K562 (cell line): ENCODE results near the gene RASSF1. TPM values are rescaled to one million over a fixed set of nuclear protein-coding genes. Genes with fewer than 3 reads are reported as not detected.
A peak's percentile ranks its signal among the peaks of the same experiment; 100 is the strongest.

ENCODE experiments used
- ATAC-seq: fragments of 200-7000 bp; cut with Tn5 transposase; 3 replicates; pipeline ENCODE4 v1.9.1; 2020; ENCODE audit warnings: moderate library complexity
- BruUV-seq: library from RNA; stranded (reverse); fragments of 400-500 nt; replicated peaks from 2 replicates; lab custom pipeline; 2021; lab: Mats Ljungman, UMichigan
- CTCF ChIA-PET: fragments of 300-600 bp; formaldehyde crosslinking; extraction: SDS; loops from one replicate; lab custom pipeline; 2021; ENCODE audit warnings: low intra/inter-chr PET ratio; lab: Yijun Ruan, JAX
- POLR2A ChIA-PET: fragments of 300-600, 350-650 bp; sonication (Branson Sonifier 250); formaldehyde crosslinking; extraction: SDS; loops from one replicate; lab custom pipeline; 2021; ENCODE audit warnings: antibody characterized with exemption, inconsistent platforms; lab: Yijun Ruan, JAX
- DNase-seq, 4 experiments: peaks; one replicate each; pipeline versions ENCODE4 v3.0.0 to v3.0.0-alpha.2; 2011 to 2018; ENCODE audit warnings: low spot score in 3 of 4, mixed read lengths in 3 of 4; ENCODE audit errors: extremely low read depth in 1 of 4
- FAIRE-seq: peaks from 2 replicates; lab custom pipeline; 2011; peaks lifted over from hg19 to GRCh38; lab: Jason Lieb, UNC
- H2AFZ ChIP-seq: 2 replicates; pipeline ENCODE4 v1.6.0; 2011; ENCODE audit warnings: low read depth, low read length, control low read depth, inconsistent platforms
- H3K27ac ChIP-seq: fragments of 200-600 bp; 3 replicates; pipeline ENCODE4 v1.8.0; 2011; ENCODE audit warnings: low read depth, mild to moderate bottlenecking, control low read depth, inconsistent platforms, low read length, moderate library complexity, mixed read lengths; ENCODE audit errors: extremely low read depth
- H3K27me3 ChIP-seq, 2 experiments: fragments of 300-600 bp in 1 of 2; 2 replicates in 1 of 2; 3 replicates in 1 of 2; pipeline versions ENCODE4 v1.6.0 to v1.8.0; 2011; ENCODE audit warnings: inconsistent platforms in 2 of 2, low read length in 2 of 2, mild to moderate bottlenecking in 1 of 2, mixed read lengths in 1 of 2, moderate library complexity in 1 of 2; ENCODE audit not compliant: control insufficient read depth in 2 of 2, insufficient read depth in 2 of 2
- H3K36me3 ChIP-seq: fragments of 300-600 bp; 3 replicates; pipeline ENCODE4 v1.8.0; 2011; ENCODE audit warnings: mild to moderate bottlenecking, low read length, inconsistent platforms; ENCODE audit not compliant: control insufficient read depth, insufficient read depth
- H3K4me1 ChIP-seq, 2 experiments: fragments of 200-600 bp in 1 of 2; replicated peaks in 1 of 2; 2 replicates in 1 of 2; 3 replicates in 1 of 2; pipeline versions ENCODE4 v1.5.1 to v1.8.0; 2011; ENCODE audit warnings: inconsistent platforms in 2 of 2, low read length in 2 of 2, mild to moderate bottlenecking in 1 of 2, mixed read lengths in 1 of 2, moderate library complexity in 1 of 2; ENCODE audit not compliant: control insufficient read depth in 2 of 2, insufficient read depth in 2 of 2
- H3K4me2 ChIP-seq: 2 replicates; pipeline ENCODE4 v1.6.1; 2011; ENCODE audit warnings: low read length, control low read depth, inconsistent platforms, mixed read lengths; ENCODE audit not compliant: insufficient read depth
- H3K4me3 ChIP-seq: fragments of 200-600 bp; sonication (generic), shearing (Covaris generic); 2 replicates; pipeline ENCODE4 v1.5.1; 2016; ENCODE audit warnings: control low read depth, inconsistent platforms
- H3K79me2 ChIP-seq: fragments of 200-600 bp; 3 replicates; pipeline ENCODE4 v1.8.0; 2011; ENCODE audit warnings: low read length, inconsistent platforms; ENCODE audit not compliant: control insufficient read depth, insufficient read depth
- H3K9ac ChIP-seq, 2 experiments: 2 replicates each; pipeline versions ENCODE4 v1.6.0 to v1.6.1; 2011; ENCODE audit warnings: low read depth in 2 of 2, low read length in 2 of 2, control low read depth in 1 of 2, inconsistent platforms in 1 of 2, mild to moderate bottlenecking in 1 of 2, mixed read lengths in 1 of 2; ENCODE audit not compliant: insufficient read depth in 1 of 2
- H3K9me1 ChIP-seq: one replicate; pipeline ENCODE4 v1.6.0; 2011; ENCODE audit warnings: inconsistent platforms, mild to moderate bottlenecking, low read length, moderate library complexity; ENCODE audit not compliant: control insufficient read depth, insufficient read depth
- H3K9me3 ChIP-seq: replicated peaks from 2 replicates; pipeline ENCODE4 v1.5.1; 2011; ENCODE audit warnings: low read depth, low read length, inconsistent platforms; ENCODE audit not compliant: control insufficient read depth, insufficient read depth
- H4K20me1 ChIP-seq: replicated peaks from 2 replicates; pipeline ENCODE4 v1.6.1; 2011; ENCODE audit warnings: low read length, inconsistent platforms, mixed read lengths; ENCODE audit not compliant: control insufficient read depth, insufficient read depth
- ETS2 ChIP-seq: IDR thresholded peaks from 2 replicates; pipeline ENCODE4 v1.6.1; 2016; ENCODE audit warnings: borderline replicate concordance, missing genetic modification characterization, mild to moderate bottlenecking, moderate library complexity, missing compliant biosample characterization; ENCODE audit not compliant: poor library complexity, severe bottlenecking
- ETV5 ChIP-seq: sonication (generic); formaldehyde crosslinking; IDR thresholded peaks from 2 replicates; pipeline ENCODE4 v1.4.0; 2020; ENCODE audit warnings: low read depth, mild to moderate bottlenecking, missing genetic modification reagents
- HNRNPLL ChIP-seq: fragments of 200-400 bp; formaldehyde crosslinking; IDR thresholded peaks from 2 replicates; pipeline ENCODE4 v1.6.1; 2017; ENCODE audit warnings: low read length, low read depth, mild to moderate bottlenecking; ENCODE audit not compliant: poor library complexity, severe bottlenecking
- KLF10 ChIP-seq: fragments of 250-450 bp; sonication (Bioruptor Pico); IDR thresholded peaks from 2 replicates; pipeline ENCODE4 v1.6.1; 2021; ENCODE audit warnings: matching md5 sums
- NCOA6 ChIP-seq: fragments of 450-650 bp; IDR thresholded peaks from 2 replicates; pipeline ENCODE4 v1.6.1; 2017; ENCODE audit warnings: mild to moderate bottlenecking
- NFYB ChIP-seq: IDR thresholded peaks from 2 replicates; pipeline ENCODE4 v1.6.1; 2011; ENCODE audit warnings: mild to moderate bottlenecking, moderate library complexity; ENCODE audit not compliant: insufficient read length; ENCODE audit errors: extremely low read depth
- PHTF2 ChIP-seq: fragments of 250-450 bp; sonication (Bioruptor Pico); IDR thresholded peaks from 2 replicates; pipeline ENCODE4 v1.5.0; 2021; ENCODE audit warnings: mild to moderate bottlenecking
- RBBP5 ChIP-seq: fragments of 200-600 bp; sonication (generic); IDR thresholded peaks from 2 replicates; pipeline ENCODE4 v1.6.1; 2012; ENCODE audit warnings: borderline replicate concordance, mild to moderate bottlenecking, low read length, control low read depth, inconsistent platforms; ENCODE audit not compliant: insufficient read depth, poor library complexity, severe bottlenecking
- RFX7 ChIP-seq: fragments of 250-450 bp; sonication (Bioruptor Pico); IDR thresholded peaks from 2 replicates; pipeline ENCODE4 v1.5.1; 2021; ENCODE audit warnings: mild to moderate bottlenecking
- SRSF3 ChIP-seq: fragments of 200-400 bp; formaldehyde crosslinking; IDR thresholded peaks from 2 replicates; pipeline ENCODE4 v1.6.1; 2016; ENCODE audit warnings: mild to moderate bottlenecking, low read length, moderate library complexity; ENCODE audit not compliant: insufficient read depth
- WGBS: fragments of 100-300 bp; shearing (Covaris generic); methylation state at CpG from one replicate; pipeline ENCODE4 v1.1.6; 2016; ENCODE audit warnings: low coverage, mixed read lengths; ENCODE audit not compliant: insufficient coverage; ENCODE audit errors: missing lambda C conversion rate; 5-methylcytosine and 5-hydroxymethylcytosine counted together
- in situ Hi-C: fragments of 300-500 bp; cut with MboI; formaldehyde crosslinking; loops from 4 replicates; pipeline ENCODE4 v1.15.0; 2018; ENCODE audit warnings: inconsistent platforms, mixed read lengths
- intact Hi-C: fragments of 100-400 bp; cut with micrococcal nuclease; formaldehyde crosslinking; loops from 2 replicates; pipeline ENCODE4 v1.14.2; 2022
- polyA plus RNA-seq, 8 experiments: library from polyadenylated mRNA; depleted of rRNA in 4 of 8; stranded (reverse) in 5 of 8; unstranded in 3 of 8; fragments of >200 nt; fragmentation: Nextera tagmentation in 2 of 8; fragmentation: Illumina TruSeq in 1 of 8; extraction: Ambion mirVana in 2 of 8; extraction: Trizol in 1 of 8; gene quantifications; 2 replicates each; pipeline versions ENCODE4 v1.2.1 to v1.2.3, GENCODE V29; 2011 to 2014; ENCODE audit warnings: inconsistent platforms in 1 of 8, missing spikeins in 1 of 8
- total RNA-seq, 7 experiments: library from RNA; depleted of rRNA in 6 of 7; stranded (reverse); fragments of >200 nt in 6 of 7; fragmentation: Illumina TruSeq in 2 of 7; extraction: Trizol in 2 of 7; gene quantifications; 2 replicates each; pipeline versions ENCODE4 v1.2.1 to v1.2.3, GENCODE V29; 2011 to 2021; ENCODE audit warnings: low replicate concordance in 1 of 7
- TF ChIP-seq, protein P1 (sequence below): fragments of 450-650 bp; IDR thresholded peaks from 2 replicates; pipeline ENCODE4 v1.6.1; 2018; ENCODE audit warnings: mild to moderate bottlenecking, low read depth; ENCODE audit not compliant: partially characterized antibody
- TF ChIP-seq, protein P2 (sequence below): sonication (generic); formaldehyde crosslinking; IDR thresholded peaks from 2 replicates; pipeline ENCODE4 v1.8.0; 2023; ENCODE audit warnings: mild to moderate bottlenecking, missing genetic modification reagents

Gene RASSF1
- total and polyA plus RNA-seq, 9 of the 15 experiments (the other 6 are each of a cell fraction or from before 2014, with no cell fraction given), result 3.6 to 57.1 (median 24.6) TPM

DNA sequence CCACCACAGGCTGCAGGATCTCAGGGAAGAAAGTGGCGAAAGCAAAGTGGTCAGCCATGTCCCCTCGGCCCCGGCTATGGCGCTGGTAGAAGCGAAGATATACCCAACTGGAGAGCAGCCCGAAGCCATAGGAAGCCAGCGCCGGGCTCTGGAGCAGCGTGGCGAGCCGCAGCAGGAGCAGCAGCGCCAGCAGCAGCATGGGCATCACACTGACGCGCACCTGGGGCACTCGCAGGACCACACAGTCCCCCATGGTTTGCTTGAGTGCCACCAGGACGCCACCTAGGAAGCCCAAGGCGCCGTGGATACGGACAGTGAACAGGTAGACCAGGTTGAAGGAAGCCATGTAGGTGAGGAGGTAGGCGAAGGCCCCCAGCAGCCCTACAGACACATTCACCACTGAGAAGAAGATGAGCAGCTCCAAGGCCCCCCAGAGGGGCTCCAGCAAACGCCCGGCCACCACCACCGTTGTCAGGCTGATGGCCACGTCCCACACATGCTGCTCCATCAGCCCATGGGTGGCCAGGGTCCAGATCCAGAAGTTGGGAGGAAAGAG is 17.8 kb upstream of the RASSF1 start:
- peaks cover 37% of the 10 kb centered on the region; the same call in 2 of the 3 replicates for H3K36me3 ChIP-seq
- peaks cover 6% of the 10 kb centered on the region for H3K9me1 ChIP-seq
- no peaks in the 10 kb centered on the region for H3K27me3 ChIP-seq
- H3K9ac ChIP-seq, result peak overlapping the region; percentile 74 to 99
- intact Hi-C loops (loop anchor here (5.0 kb wide), 1 partner anchor 254 kb away; the partner anchor contains the start of gene CISH), in situ Hi-C loops (no loop called here)
- H4K20me1 ChIP-seq, result peaks cover 31% of the 10 kb centered on the region; the same call in 1 of the 2 replicates
- ChIA-PET CTCF (no interaction called here), POLR2A (interaction anchor here (1.3 kb wide), 1 partner anchor 9 kb away, joined by 3 read pairs; no protein-coding TSS in a partner anchor)
- peak overlapping the region; percentile 62 for H3K4me3 ChIP-seq
- ATAC-seq (no peak), DNase-seq (no peak), FAIRE-seq (no peak)
- H2AFZ ChIP-seq, result no peak overlapping the region
- no peaks in the 10 kb centered on the region for H3K9me3 ChIP-seq
- H3K4me1 ChIP-seq, result peaks cover 29 to 41% of the 10 kb centered on the region in 2 experiments; a peak in 4 of 5 replicates
- H3K79me2 ChIP-seq, result peaks cover 41% of the 10 kb centered on the region
- BruUV-seq, result no TSS peak
- H3K27ac ChIP-seq, result peak overlapping the region; percentile 78
- WGBS, result 9% methylated on average over 23 of the region's 24 CpGs
- peak overlapping the region; percentile 95 for H3K4me2 ChIP-seq
- no peak for TF ChIP-seq PHTF2 (CRISPR knock-in tag)
- TF ChIP-seq RBBP5, result peak; percentile 34
- TF ChIP-seq ETV5 (CRISPR knock-in tag), result 0 out of 2 replicates have a peak, but pooled peaks have one; percentile 14

GRCh38 chr3:50357481-50357880 is 16.8 kb upstream of the RASSF1 start:
- no peak for FAIRE-seq
- Histone ChIP-seq H3K9me1 (peaks cover 6% of the 10 kb centered on the region), H2AFZ (no peak overlapping the region), H3K36me3 (peaks cover 45% of the 10 kb centered on the region; the same call in 2 of the 3 replicates), H3K4me3 (peak overlapping the region; percentile 62), H3K27ac (peak overlapping the region; percentile 0; the same call in 1 of the 3 replicates), H3K9ac (peak overlapping the region; percentile 74 to 99; a peak in 3 of 4 replicates), H3K4me1 (peaks cover 29 to 46% of the 10 kb centered on the region in 2 experiments; a peak in 4 of 5 replicates), H4K20me1 (peaks cover 31% of the 10 kb centered on the region; the same call in 1 of the 2 replicates), H3K4me2 (peak overlapping the region; percentile 95), H3K27me3 (no peaks in the 10 kb centered on the region), H3K79me2 (peaks cover 41% of the 10 kb centered on the region), H3K9me3 (no peaks in the 10 kb centered on the region)
- no TSS peak for BruUV-seq
- CTCF ChIA-PET, result no interaction called here
- no peak for ATAC-seq
- no peak for DNase-seq
- in situ Hi-C loops (no loop called here), intact Hi-C loops (loop anchor here (5.0 kb wide), 1 partner anchor 255 kb away; the partner anchor contains the start of gene CISH)
- POLR2A ChIA-PET, result interaction anchor here (0.7 to 1.7 kb wide), 6 partner anchors 9 to 196 kb away, joined by 3 to 10 read pairs (median 4); partner anchors contain the start of gene HYAL1
- 0% methylated on average over 1 of the region's 1 CpG for WGBS
- TF ChIP-seq RFX7 (CRISPR knock-in tag), result no peak
- no peak for TF ChIP-seq KLF10
- TF ChIP-seq SRSF3, result no peak
- TF ChIP-seq, protein P1, sequence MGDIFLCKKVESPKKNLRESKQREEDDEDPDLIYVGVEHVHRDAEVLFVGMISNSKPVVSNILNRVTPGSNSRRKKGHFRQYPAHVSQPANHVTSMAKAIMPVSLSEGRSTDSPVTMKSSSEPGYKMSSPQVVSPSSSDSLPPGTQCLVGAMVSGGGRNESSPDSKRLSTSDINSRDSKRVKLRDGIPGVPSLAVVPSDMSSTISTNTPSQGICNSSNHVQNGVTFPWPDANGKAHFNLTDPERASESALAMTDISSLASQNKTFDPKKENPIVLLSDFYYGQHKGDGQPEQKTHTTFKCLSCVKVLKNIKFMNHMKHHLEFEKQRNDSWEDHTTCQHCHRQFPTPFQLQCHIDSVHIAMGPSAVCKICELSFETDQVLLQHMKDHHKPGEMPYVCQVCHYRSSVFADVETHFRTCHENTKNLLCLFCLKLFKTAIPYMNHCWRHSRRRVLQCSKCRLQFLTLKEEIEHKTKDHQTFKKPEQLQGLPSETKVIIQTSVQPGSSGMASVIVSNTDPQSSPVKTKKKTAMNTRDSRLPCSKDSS, result no peak
- TF ChIP-seq NCOA6, result no peak
- TF ChIP-seq HNRNPLL, result no peak
- TF ChIP-seq, protein P2, sequence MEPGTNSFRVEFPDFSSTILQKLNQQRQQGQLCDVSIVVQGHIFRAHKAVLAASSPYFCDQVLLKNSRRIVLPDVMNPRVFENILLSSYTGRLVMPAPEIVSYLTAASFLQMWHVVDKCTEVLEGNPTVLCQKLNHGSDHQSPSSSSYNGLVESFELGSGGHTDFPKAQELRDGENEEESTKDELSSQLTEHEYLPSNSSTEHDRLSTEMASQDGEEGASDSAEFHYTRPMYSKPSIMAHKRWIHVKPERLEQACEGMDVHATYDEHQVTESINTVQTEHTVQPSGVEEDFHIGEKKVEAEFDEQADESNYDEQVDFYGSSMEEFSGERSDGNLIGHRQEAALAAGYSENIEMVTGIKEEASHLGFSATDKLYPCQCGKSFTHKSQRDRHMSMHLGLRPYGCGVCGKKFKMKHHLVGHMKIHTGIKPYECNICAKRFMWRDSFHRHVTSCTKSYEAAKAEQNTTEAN, result no peak
- no peak for TF ChIP-seq NFYB
- no peak for TF ChIP-seq ETS2 (tag)
